ENCODE measurements around the gene SUCLG1.
"Not testable (repeated sequence)": the region's sequence is repeated elsewhere in the genome, so short reads cannot be mapped to it uniquely, and the experiment has no call there.

Gene SUCLG1

GRCh38 chr2:84459018-84459943, at the start of gene SUCLG1:
TSS of gene SUCLG1 (minus strand) at chr2:84459280. CDS start at chr2:84459269, 11 bp downstream.
- peak; percentile 74 for DNase-seq

- no peak for DNase-seq
These were observed 39.2 kb upstream of the SUCLG1 start for GRCh38 chr2:84498150-84498799.

GRCh38 chr2:84497285-84497684, 38.2 kb upstream of the SUCLG1 start:
- DNase-seq, result no peak

GRCh38 chr2:84496386-84496785, 37.3 kb upstream of the SUCLG1 start:
- no peak for DNase-seq

DNA sequence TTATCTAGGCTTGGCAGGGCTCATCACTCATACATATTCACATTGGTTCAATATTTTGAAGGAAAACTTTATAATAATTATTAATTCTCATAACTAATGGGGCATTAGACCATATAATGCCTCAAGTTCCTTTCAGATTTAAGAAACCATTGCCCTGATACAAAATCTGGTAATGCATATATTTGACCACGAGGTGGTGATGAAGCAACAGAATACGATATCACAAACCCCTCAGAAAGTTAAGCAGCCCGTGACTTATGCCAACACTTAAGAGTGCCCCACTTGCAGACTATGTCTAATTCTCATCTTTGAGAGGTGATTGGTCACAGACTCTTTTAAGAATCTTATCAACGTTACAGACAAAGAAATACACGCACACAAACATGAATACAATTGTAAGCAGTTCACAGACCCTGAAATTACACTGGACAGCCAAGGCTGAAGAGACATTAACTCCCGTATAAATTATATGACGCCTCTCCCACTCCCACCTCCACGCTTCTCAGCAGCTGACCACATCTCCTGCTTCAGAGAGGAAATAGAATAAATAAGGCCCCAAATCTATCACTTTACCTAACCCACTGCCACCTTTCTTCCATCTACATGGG, 36.6 kb upstream of the SUCLG1 start:
- peak; percentile 54 for DNase-seq

- no peak for DNase-seq
These were observed 35.0 kb upstream of the SUCLG1 start for GRCh38 chr2:84494070-84494469.

DNA sequence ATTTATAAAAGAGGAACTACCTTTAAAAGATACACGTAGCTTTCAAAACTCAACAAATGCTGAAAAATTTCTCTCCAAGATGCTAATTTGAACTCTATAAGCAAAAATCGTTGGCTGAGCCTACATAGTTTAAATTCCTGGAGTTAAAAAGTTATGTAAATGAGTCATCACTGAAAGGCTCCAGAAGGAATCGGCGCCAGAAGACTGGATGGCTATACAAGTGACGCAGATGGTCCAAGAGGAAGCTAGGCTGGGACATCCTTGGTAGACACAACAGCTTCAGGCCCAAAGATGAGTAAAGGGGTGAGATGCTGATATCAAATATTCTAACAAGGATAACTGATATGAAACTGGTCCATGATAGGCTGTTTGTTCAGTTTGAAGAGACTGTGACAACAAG, 34.4 kb upstream of the SUCLG1 start:
- DNase-seq, result no peak

GRCh38 chr2:84492571-84492970, 33.5 kb upstream of the SUCLG1 start:
- DNase-seq, result no peak

- no peak for DNase-seq
These were observed 32.7 kb upstream of the SUCLG1 start for GRCh38 chr2:84491741-84492140.

DNA sequence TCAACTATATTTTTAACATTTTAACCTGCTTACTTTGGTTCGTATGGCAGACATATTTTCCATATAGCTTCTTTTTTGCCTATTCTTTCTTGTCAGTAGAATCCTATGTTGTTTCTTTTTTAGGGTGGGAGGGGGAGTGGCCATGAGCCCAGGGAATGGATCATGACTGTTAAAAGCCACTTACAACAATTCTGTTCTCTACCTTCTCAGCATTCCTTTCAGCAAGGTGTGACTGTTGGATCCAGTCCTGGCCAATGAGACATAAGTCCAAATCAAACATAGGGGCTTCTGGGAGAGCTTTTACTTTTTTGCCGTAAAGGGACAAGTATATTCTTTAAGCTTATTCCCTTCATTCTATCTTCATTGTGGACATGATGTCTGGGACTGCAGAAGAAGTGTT, 32.2 kb upstream of the SUCLG1 start:
- DNase-seq, result no peak

DNA sequence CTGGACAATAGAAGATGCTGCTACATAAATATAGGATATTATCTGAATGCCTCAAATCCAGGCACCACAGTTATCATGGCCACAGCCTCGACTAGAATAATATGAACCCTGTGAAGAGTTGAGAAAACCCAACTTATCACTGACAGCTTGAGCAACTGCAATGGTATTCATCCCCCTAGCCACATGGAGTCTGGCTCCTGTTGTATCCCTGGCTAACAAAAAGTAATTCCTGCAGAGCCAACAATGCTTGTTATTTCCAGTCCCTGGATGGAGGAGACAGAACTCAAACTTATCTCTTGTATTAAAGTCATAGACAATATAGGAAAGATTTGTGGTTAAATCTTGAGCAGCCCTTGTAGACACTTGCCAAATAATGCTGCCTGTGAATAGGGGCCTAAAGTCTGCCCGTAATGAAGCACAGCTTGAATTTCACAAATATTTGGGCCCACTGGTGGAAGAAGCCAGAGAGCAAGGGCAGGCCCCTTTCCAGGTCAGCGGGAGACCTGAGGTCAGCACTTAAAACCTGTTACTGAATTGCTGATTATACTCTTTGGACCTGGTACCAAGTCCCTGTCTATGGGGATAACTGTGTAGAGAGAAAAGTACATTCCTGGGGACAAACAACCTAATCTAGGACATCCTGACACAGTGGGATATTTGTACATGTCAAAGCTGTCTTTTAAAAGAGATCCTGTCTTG, 28.4 kb upstream of the SUCLG1 start:
- no peak for DNase-seq

DNA sequence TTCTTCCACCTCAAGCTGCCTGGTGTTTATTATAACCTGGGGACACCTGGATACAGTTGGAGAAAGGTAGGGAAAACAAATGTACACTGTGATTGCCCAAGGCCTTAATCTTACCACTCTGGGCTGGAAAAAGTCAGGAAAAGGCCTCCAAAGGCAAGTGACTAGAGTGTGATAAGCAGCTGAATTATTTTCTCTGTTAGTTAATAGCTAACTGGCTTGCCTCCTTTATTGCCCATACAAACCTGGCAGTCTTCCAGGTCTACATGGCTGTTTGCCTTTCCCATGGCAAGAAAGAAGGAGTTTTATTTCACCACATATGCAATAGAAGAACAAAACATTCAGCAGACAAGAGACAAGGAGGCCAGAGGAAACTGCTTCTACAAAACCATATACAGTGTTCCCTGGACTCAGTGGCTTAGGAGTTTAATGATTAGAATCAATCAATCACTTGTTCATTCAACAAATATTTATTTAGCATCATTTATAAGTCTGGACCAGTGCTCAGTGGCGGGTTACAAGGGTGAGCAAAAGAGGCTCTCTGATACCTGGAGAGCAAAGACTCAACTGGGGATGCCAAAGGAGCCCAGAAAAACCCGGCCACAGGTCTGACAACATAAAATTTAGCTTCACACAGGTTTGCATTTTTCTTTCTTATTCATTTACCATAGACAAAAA, 27.5 kb upstream of the SUCLG1 start:
- peak; percentile 57 for DNase-seq

GRCh38 chr2:84483320-84483719, 24.2 kb upstream of the SUCLG1 start:
- no peak for DNase-seq

DNA sequence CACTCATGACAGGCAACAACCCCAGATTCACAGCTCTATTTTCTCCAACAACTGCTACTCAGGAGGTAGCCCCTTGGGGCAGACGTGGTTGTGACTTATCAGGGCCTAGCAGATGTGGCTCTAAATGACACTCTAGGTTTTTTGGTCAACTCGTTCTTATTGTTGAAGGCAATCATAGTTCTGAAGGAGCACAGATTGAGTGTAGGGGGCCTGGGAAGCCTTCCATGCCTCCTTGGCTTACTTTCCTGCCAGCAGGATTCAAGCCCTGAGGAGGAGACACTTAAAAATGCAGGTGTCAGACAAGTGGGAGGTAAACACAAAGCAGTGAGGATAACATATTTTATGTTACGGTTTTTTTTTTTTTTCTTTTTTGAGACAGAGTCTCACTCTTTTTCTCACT, 23.5 kb upstream of the SUCLG1 start:
- DNase-seq, result no peak

GRCh38 chr2:84481702-84482101, 22.6 kb upstream of the SUCLG1 start:
- no peak for DNase-seq

- DNase-seq, result no peak
These were observed 19.8 kb upstream of the SUCLG1 start for GRCh38 chr2:84478867-84479266.

GRCh38 chr2:84477886-84478285, 18.8 kb upstream of the SUCLG1 start:
- no peak for DNase-seq

- DNase-seq, result no peak
These were observed 15.1 kb upstream of the SUCLG1 start for GRCh38 chr2:84474176-84474575.

DNA sequence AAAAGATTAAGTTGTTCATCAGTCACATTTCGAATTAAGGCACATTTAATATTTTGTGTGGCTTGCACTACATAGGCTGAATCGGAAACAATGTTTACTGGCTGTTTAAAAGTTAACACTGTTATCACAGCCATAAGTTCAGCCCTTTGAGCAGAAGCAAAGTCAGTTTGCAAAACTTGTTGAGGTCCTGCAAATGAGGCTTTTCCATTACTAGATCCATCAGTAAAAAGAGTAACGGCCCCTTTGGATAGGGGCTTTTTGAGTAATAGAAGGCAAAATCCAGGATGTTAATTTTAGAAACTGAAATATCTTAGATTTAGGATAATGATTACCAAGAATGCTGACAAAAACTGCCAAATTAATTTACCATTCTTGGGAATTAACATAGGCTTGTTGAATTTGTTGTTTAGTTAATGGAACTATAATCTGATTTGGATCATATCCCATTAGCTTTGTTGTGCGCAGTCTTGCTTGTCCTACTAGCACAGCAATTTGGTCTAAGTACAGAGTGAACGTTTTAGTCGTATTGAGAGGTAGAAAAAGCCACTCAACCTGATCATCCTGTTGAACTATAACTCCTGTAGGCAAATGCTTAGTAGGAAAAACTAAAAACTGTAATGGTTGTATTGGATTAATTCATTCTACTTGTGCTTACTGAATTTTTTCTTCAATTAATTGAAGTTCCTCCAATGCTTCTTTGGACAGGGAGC, 13.9 kb upstream of the SUCLG1 start:
- no peak for DNase-seq

GRCh38 chr2:84472423-84472822, 13.3 kb upstream of the SUCLG1 start:
- not testable (repeated sequence) for DNase-seq

GRCh38 chr2:84467389-84467788, 8.3 kb upstream of the SUCLG1 start:
- DNase-seq, result no peak

DNA sequence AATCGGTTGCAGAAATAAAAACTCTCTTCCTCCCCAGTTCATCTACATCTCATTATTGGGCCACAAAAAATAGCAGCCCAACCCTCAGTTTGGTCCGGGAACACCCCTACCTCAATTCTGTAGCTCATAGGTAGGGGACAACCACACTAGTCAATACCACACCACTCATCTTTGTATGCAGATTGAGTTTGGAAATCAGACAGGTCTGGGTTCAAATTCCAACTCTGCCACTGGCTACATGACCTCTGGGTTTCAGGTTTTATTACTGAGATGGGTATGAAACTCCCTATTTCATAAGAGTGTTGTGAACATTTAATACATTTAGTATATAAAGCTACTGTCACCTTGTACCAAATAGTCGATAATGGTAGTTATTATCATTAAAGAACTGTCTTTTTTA, 2.2 kb upstream of the SUCLG1 start:
- no peak for DNase-seq
